ENCODE data around the gene PRDM1.

The PRDM1 gene

DNA sequence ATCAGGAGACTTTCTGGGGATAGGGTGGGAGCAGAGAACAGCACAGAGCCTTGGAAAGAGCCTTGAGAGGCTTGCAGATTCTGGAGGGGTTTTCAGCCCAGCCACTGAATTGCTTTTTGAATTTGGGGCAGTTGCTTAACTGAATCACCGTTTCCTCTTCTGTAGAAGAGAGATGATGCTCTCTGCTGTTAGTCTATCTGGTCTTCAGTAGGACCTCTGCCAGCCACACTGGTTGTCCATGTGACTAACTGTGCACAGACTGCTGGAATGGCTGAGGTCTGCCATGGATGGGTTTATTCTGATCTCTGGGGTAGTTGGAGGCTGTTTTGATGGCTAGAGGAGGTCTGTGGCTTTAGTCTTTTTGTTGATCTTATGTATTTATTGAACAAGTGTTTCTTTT, 21.4 kb upstream of the PRDM1 start:
- DNase-seq (ENCODE audit: extremely low spot score): no peak
- no peak for TF ChIP-seq CTBP1 (IDR thresholded peaks at IDR 0.05; ENCODE audit: borderline replicate concordance)
- no peak for TF ChIP-seq SUZ12 (IDR thresholded peaks at IDR 0.05)
- no peak for TF ChIP-seq SP1 (IDR thresholded peaks at IDR 0.05)
- no peak for TF ChIP-seq NFRKB (IDR thresholded peaks at IDR 0.05)
- TF ChIP-seq, protein P1, sequence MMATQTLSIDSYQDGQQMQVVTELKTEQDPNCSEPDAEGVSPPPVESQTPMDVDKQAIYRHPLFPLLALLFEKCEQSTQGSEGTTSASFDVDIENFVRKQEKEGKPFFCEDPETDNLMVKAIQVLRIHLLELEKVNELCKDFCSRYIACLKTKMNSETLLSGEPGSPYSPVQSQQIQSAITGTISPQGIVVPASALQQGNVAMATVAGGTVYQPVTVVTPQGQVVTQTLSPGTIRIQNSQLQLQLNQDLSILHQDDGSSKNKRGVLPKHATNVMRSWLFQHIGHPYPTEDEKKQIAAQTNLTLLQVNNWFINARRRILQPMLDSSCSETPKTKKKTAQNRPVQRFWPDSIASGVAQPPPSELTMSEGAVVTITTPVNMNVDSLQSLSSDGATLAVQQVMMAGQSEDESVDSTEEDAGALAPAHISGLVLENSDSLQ (IDR thresholded peaks at IDR 0.05): no peak
- TF ChIP-seq ARNT (IDR thresholded peaks at IDR 0.05): no peak
- POLR2A ChIA-PET: interaction anchor here (1.2 kb wide), 1 partner anchor 72 kb away, joined by 4 read pairs; no protein-coding TSS in a partner anchor
- CTCF ChIA-PET: no interaction called here

GRCh38 chr6:106066989-106067388, 19.1 kb upstream of the PRDM1 start:
- CTCF ChIA-PET: no interaction called here
- POLR2A ChIA-PET: no interaction called here
- no peak for TF ChIP-seq ZNF384 (IDR thresholded peaks at IDR 0.05)
- no peak for TF ChIP-seq BHLHE40 (IDR thresholded peaks at IDR 0.05; ENCODE audit: borderline replicate concordance)
- TF ChIP-seq FOXM1 (IDR thresholded peaks at IDR 0.05; ENCODE audit: borderline replicate concordance): no peak
- no peak for TF ChIP-seq CTBP1 (IDR thresholded peaks at IDR 0.05; ENCODE audit: borderline replicate concordance)
- no peak for DNase-seq (ENCODE audit: extremely low spot score)

GRCh38 chr6:106069478-106069877, 16.7 kb upstream of the PRDM1 start:
- DNase-seq (ENCODE audit: extremely low spot score): peak; percentile 50
- CTCF ChIA-PET: interaction anchor here (0.7 to 0.8 kb wide), 2 partner anchors 76 to 343 kb away, joined by 4 read pairs; no protein-coding TSS in a partner anchor
- POLR2A ChIA-PET: interaction anchor here (1.1 kb wide), 1 partner anchor 77 kb away, joined by 5 read pairs; no protein-coding TSS in a partner anchor
- peak; percentile 88 for TF ChIP-seq L3MBTL2 (conservative IDR thresholded peaks at IDR 0.05)
- TF ChIP-seq LEF1 (IDR thresholded peaks at IDR 0.05; ENCODE audit: borderline replicate concordance): no peak

GRCh38 chr6:106070636-106071035, 15.5 kb upstream of the PRDM1 start:
- no peak for DNase-seq (ENCODE audit: extremely low spot score)
- ChIA-PET CTCF (no interaction called here), POLR2A (no interaction called here)
- TF ChIP-seq FOXM1 (IDR thresholded peaks at IDR 0.05; ENCODE audit: borderline replicate concordance) (no peak), FOXK2 (IDR thresholded peaks at IDR 0.05) (no peak), BHLHE40 (IDR thresholded peaks at IDR 0.05; ENCODE audit: borderline replicate concordance) (no peak), ZNF384 (IDR thresholded peaks at IDR 0.05) (no peak), SUZ12 (IDR thresholded peaks at IDR 0.05) (no peak), NFRKB (IDR thresholded peaks at IDR 0.05) (no peak), SP1 (IDR thresholded peaks at IDR 0.05) (no peak), ELF4 (IDR thresholded peaks at IDR 0.05) (no peak), ARNT (IDR thresholded peaks at IDR 0.05) (no peak), FOXA1 (IDR thresholded peaks at IDR 0.05) (no peak), HDGF (IDR thresholded peaks at IDR 0.05; ENCODE audit: borderline replicate concordance) (no peak), LEF1 (IDR thresholded peaks at IDR 0.05; ENCODE audit: borderline replicate concordance) (no peak), TARDBP (IDR thresholded peaks at IDR 0.05) (no peak)

DNA sequence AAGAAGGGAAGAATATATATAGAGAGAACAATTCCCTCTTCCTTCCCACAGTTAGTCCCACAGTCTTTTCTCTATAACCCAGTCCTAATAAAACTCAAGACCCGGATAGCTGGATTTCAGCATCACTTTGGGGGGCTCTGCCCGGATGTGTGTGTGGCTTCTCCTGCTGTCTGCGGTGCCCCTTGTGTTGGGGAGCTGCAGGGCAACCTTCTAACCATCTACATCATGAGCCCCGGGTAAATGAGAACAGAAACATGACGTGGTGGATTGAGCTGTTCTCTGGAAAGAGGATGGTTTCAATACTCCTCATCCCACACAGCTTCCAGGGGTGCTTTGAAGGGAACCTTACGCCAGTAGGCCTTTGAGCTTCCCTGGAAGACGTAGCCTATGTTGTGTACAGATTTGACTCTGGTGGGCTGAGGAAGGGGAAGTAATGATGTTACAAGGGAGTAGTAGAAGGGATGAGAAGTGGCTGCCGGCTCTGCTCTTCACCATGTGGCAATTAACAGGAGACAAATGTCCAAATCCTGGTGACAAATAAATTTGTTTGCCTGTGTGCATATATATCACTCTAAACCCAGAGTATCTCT, 13.5 kb upstream of the PRDM1 start:
- TF ChIP-seq SUZ12 (IDR thresholded peaks at IDR 0.05) (no peak), FOXK2 (IDR thresholded peaks at IDR 0.05) (no peak), ZNF384 (IDR thresholded peaks at IDR 0.05) (no peak), TARDBP (IDR thresholded peaks at IDR 0.05) (no peak), ELF4 (IDR thresholded peaks at IDR 0.05) (no peak), HDGF (IDR thresholded peaks at IDR 0.05; ENCODE audit: borderline replicate concordance) (no peak), CTBP1 (IDR thresholded peaks at IDR 0.05; ENCODE audit: borderline replicate concordance) (no peak), FOXA1 (IDR thresholded peaks at IDR 0.05) (no peak), SP1 (IDR thresholded peaks at IDR 0.05) (no peak), ARNT (IDR thresholded peaks at IDR 0.05) (no peak), NFRKB (IDR thresholded peaks at IDR 0.05) (no peak), BHLHE40 (IDR thresholded peaks at IDR 0.05; ENCODE audit: borderline replicate concordance) (no peak), FOXM1 (IDR thresholded peaks at IDR 0.05; ENCODE audit: borderline replicate concordance) (no peak), LEF1 (IDR thresholded peaks at IDR 0.05; ENCODE audit: borderline replicate concordance) (no peak), L3MBTL2 (conservative IDR thresholded peaks at IDR 0.05) (no peak)
- TF ChIP-seq, protein P1 (IDR thresholded peaks at IDR 0.05): no peak
- no peak for DNase-seq (ENCODE audit: extremely low spot score)
- CTCF ChIA-PET: interaction anchor here (0.7 kb wide), 1 partner anchor 9 kb away, joined by 6 read pairs; no protein-coding TSS in a partner anchor
- POLR2A ChIA-PET: no interaction called here

DNA sequence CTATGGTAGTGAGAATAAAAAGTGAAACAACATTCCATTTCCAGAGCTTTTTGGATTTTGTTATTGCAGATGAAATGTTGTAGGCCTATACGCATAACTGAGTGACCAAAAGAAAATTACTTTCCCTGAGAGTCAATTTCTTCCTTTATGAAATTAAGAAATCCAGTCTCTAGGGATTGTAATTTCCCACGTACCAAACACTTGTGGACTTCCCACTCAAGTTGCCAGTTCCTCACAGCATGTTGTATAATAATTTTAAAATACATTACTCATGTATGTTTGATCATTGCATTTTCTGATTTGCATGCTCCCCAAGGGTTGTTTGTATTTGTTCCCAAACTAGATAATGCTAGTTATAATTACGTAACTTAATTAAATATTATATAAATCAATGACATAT, 12.0 kb upstream of the PRDM1 start:
- ChIA-PET POLR2A (no interaction called here), CTCF (no interaction called here)
- no peak for TF ChIP-seq SUZ12 (IDR thresholded peaks at IDR 0.05)
- TF ChIP-seq FOXK2 (IDR thresholded peaks at IDR 0.05): no peak
- TF ChIP-seq FOXM1 (IDR thresholded peaks at IDR 0.05; ENCODE audit: borderline replicate concordance): no peak
- DNase-seq (ENCODE audit: extremely low spot score): no peak

DNA sequence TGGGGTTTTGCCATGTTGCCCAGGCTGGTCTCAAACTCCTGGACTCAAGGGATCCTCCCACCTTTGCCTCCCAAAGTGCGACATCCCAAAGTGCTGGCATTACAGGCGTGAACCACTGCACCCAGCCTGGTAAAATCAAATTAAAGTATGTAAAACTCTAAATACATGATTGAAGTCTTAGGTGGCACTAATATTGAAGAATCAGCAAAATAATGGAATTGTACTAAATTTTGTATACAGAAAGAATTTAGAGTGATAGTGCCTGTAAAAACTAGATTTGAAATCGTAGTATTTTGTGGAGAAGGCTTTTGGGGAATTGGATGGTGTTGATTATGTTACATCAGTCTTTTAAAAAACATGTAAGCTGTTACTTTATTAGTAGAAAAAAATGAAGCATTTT, 10.0 kb upstream of the PRDM1 start:
- TF ChIP-seq FOXA1 (IDR thresholded peaks at IDR 0.05) (no peak), HDGF (IDR thresholded peaks at IDR 0.05; ENCODE audit: borderline replicate concordance) (no peak), ELF4 (IDR thresholded peaks at IDR 0.05) (no peak), L3MBTL2 (conservative IDR thresholded peaks at IDR 0.05) (no peak), TARDBP (IDR thresholded peaks at IDR 0.05) (no peak)
- DNase-seq (ENCODE audit: extremely low spot score): no peak
- ChIA-PET POLR2A (no interaction called here), CTCF (interaction anchor here (0.9 kb wide), 1 partner anchor 15 kb away, joined by 3 read pairs; no protein-coding TSS in a partner anchor)

DNA sequence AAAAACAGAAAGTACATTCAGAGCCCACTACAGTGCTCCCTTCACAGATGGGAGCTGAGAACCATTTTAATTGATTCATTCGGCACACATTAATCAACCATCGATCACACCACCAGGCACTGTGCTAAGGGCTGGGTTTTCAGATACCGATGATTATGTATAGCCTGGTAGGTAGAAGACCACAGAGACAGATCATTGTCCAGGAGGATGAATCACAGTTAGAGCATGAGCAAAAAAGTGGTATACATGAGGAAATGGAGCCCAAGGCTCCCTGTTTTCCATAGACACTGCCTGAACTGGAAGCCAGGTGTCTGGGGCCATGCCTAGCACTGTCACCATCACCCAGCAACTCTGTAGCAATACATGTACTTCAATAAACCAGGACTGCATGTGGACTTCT, 9.0 kb upstream of the PRDM1 start:
- TF ChIP-seq CTBP1 (IDR thresholded peaks at IDR 0.05; ENCODE audit: borderline replicate concordance) (no peak), HDGF (IDR thresholded peaks at IDR 0.05; ENCODE audit: borderline replicate concordance) (no peak), ZNF384 (IDR thresholded peaks at IDR 0.05) (no peak), L3MBTL2 (conservative IDR thresholded peaks at IDR 0.05) (no peak), ARNT (IDR thresholded peaks at IDR 0.05) (no peak), ELF4 (IDR thresholded peaks at IDR 0.05) (no peak), FOXK2 (IDR thresholded peaks at IDR 0.05) (no peak), TARDBP (IDR thresholded peaks at IDR 0.05) (no peak), SP1 (IDR thresholded peaks at IDR 0.05) (no peak), LEF1 (IDR thresholded peaks at IDR 0.05; ENCODE audit: borderline replicate concordance) (no peak), BHLHE40 (IDR thresholded peaks at IDR 0.05; ENCODE audit: borderline replicate concordance) (no peak), FOXA1 (IDR thresholded peaks at IDR 0.05) (no peak), FOXM1 (IDR thresholded peaks at IDR 0.05; ENCODE audit: borderline replicate concordance) (no peak), NFRKB (IDR thresholded peaks at IDR 0.05) (no peak), SUZ12 (IDR thresholded peaks at IDR 0.05) (no peak)
- TF ChIP-seq, protein P1 (IDR thresholded peaks at IDR 0.05): no peak
- POLR2A ChIA-PET: no interaction called here
- DNase-seq (ENCODE audit: extremely low spot score): no peak
- CTCF ChIA-PET: no interaction called here

Measured in HEK293T (cell line).